RPMI8226 (cell line): ENCODE results near the gene ITSN2.

Experiments
- DNase-seq: peaks from one replicate; pipeline ENCODE4 v3.0.0-alpha.2; 2015

The ITSN2 gene

GRCh38 chr2:24332791-24333540 lies 27.4 kb downstream of the ITSN2 start:
- no peak for DNase-seq

GRCh38 chr2:24330161-24330560 lies 30.2 kb downstream of the ITSN2 start:
- no peak for DNase-seq

GRCh38 chr2:24329700-24330099 lies 30.6 kb downstream of the ITSN2 start:
- no peak for DNase-seq

GRCh38 chr2:24328010-24328409 lies 32.3 kb downstream of the ITSN2 start:
- DNase-seq = no peak

- DNase-seq = no peak
Observed at GRCh38 chr2:24317491-24317920, 42.8 kb downstream of the ITSN2 start.

GRCh38 chr2:24315669-24316068 lies 44.7 kb downstream of the ITSN2 start:
- no peak for DNase-seq

- no peak for DNase-seq
Observed at GRCh38 chr2:24313744-24314632, 46.3 kb downstream of the ITSN2 start.

GRCh38 chr2:24307961-24308360 lies 52.4 kb downstream of the ITSN2 start:
- DNase-seq = no peak

GRCh38 chr2:24304631-24305030 lies 55.7 kb downstream of the ITSN2 start:
- no peak for DNase-seq

- DNase-seq = no peak
Observed at GRCh38 chr2:24304098-24304497, 56.2 kb downstream of the ITSN2 start.

GRCh38 chr2:24301599-24301998 lies 58.7 kb downstream of the ITSN2 start:
- no peak for DNase-seq

GRCh38 chr2:24297663-24298062 lies 62.7 kb downstream of the ITSN2 start:
- no peak for DNase-seq

GRCh38 chr2:24287171-24287570 lies 73.2 kb downstream of the ITSN2 start:
- no peak for DNase-seq

GRCh38 chr2:24285484-24286152 lies 74.7 kb downstream of the ITSN2 start:
- DNase-seq = no peak

GRCh38 chr2:24280645-24281044 lies 79.7 kb downstream of the ITSN2 start:
- DNase-seq = no peak

- no peak for DNase-seq
Observed at GRCh38 chr2:24280161-24280560, 80.2 kb downstream of the ITSN2 start.

GRCh38 chr2:24276349-24276899 lies 83.9 kb downstream of the ITSN2 start:
- DNase-seq = no peak

GRCh38 chr2:24274809-24275208 lies 85.5 kb downstream of the ITSN2 start:
- DNase-seq = no peak

- DNase-seq = no peak
Observed at GRCh38 chr2:24273598-24273997, 86.7 kb downstream of the ITSN2 start.

- DNase-seq = no peak
Observed at GRCh38 chr2:24272907-24273306, 87.4 kb downstream of the ITSN2 start.

GRCh38 chr2:24272161-24272802 lies 88.1 kb downstream of the ITSN2 start:
- no peak for DNase-seq

GRCh38 chr2:24269265-24269664 lies 91.1 kb downstream of the ITSN2 start:
- DNase-seq = no peak

GRCh38 chr2:24265212-24265611 lies 95.1 kb downstream of the ITSN2 start:
- no peak for DNase-seq
